ENCODE measurements around the gene CCNDBP1.

GRCh38 chr15:43199945-43200488 is 14.8 kb downstream of the CCNDBP1 start:
- no peak for TF ChIP-seq POLR2A (IDR thresholded peaks at IDR 0.05)
- TF ChIP-seq, protein P1, sequence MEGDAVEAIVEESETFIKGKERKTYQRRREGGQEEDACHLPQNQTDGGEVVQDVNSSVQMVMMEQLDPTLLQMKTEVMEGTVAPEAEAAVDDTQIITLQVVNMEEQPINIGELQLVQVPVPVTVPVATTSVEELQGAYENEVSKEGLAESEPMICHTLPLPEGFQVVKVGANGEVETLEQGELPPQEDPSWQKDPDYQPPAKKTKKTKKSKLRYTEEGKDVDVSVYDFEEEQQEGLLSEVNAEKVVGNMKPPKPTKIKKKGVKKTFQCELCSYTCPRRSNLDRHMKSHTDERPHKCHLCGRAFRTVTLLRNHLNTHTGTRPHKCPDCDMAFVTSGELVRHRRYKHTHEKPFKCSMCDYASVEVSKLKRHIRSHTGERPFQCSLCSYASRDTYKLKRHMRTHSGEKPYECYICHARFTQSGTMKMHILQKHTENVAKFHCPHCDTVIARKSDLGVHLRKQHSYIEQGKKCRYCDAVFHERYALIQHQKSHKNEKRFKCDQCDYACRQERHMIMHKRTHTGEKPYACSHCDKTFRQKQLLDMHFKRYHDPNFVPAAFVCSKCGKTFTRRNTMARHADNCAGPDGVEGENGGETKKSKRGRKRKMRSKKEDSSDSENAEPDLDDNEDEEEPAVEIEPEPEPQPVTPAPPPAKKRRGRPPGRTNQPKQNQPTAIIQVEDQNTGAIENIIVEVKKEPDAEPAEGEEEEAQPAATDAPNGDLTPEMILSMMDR (IDR thresholded peaks at IDR 0.05 in 4 of 5, conservative IDR thresholded peaks at IDR 0.05 in 1 of 5), result no peak

Data from gastrocnemius medialis (tissue), 4 donors.